ENCODE data around the gene KLK2. TPM values are rescaled to one million over a fixed set of nuclear protein-coding genes. Genes with fewer than 3 reads are reported as not detected.

The KLK2 gene
- total RNA-seq, 1 donor from 2014 or later = not detected

- peak; percentile 66 for DNase-seq (ENCODE audit: low spot score)
Measured at GRCh38 chr19:50922317-50922853, 49.1 kb downstream of the KLK2 start.

- DNase-seq (ENCODE audit: low spot score) = no peak
Measured at GRCh38 chr19:50924586-50924985, 51.3 kb downstream of the KLK2 start.

DNA sequence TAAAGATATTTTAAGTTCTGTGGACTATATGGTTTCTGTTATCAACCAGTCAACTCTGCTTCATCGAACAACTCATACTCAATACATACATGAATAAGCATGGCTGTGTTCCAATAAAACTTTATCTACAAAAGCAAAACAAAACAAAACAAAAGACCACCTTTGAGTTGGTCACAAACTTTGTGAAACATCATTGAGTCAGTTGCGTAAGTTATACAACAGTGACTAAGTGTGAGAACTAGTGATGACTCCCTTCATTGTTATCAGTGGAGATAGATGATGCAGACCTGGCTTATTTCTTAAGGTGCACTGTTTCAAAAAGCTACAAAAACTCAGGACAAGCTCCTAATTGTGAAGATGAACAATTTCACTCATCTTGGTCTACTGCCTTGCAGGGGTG is 52.5 kb downstream of the KLK2 start:
- no peak for DNase-seq (ENCODE audit: low spot score)

GRCh38 chr19:50926144-50926543 is 52.9 kb downstream of the KLK2 start:
- DNase-seq (ENCODE audit: low spot score) = no peak

DNA sequence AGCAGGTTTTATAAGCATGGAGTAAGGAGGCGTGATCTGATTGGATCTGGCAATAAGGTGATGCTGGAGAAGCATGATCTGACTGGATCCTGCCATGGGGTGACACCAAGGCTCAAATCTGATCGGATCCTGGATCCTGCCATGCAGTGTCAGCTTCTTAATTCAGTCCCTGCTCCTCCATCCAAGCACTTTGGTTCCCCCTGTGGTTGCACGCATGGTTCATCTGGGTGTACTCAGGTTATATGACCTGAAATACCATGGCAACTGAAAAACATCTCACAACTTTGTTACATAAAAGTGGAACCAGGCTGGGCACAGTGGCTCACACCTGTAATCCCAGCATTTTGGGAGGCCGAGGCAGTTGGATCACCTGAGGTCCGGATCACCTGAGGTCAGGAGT is 55.6 kb downstream of the KLK2 start:
- DNase-seq (ENCODE audit: low spot score) = no peak

Other genes starting within 250 kb of the KLK2 start
- gene SYT3, start 233.6 kb upstream of the KLK2 start, total RNA-seq = 0.32 TPM
- not detected for gene C19orf81, start 224.0 kb upstream of the KLK2 start, total RNA-seq
- gene SHANK1, start 153.6 kb upstream of the KLK2 start, total RNA-seq = 1.1 TPM
- gene CLEC11A, start 150.1 kb upstream of the KLK2 start, total RNA-seq = 15.1 TPM
- not detected for gene GPR32, start 103.0 kb upstream of the KLK2 start, total RNA-seq
- not detected for gene ACP4, start 83.0 kb upstream of the KLK2 start, total RNA-seq
- gene KLK1, start 49.7 kb upstream of the KLK2 start, total RNA-seq = 1.5 TPM
- not detected for gene KLK15, start 39.9 kb upstream of the KLK2 start, total RNA-seq
- not detected for gene KLK3, start 18.5 kb upstream of the KLK2 start, total RNA-seq
- gene KLK4, start 38.0 kb downstream of the KLK2 start, total RNA-seq = not detected
- gene KLK5, start 79.6 kb downstream of the KLK2 start, total RNA-seq = not detected
- 1.5 TPM for gene KLK6, start 96.2 kb downstream of the KLK2 start, total RNA-seq
- 0.14 TPM for gene KLK7, start 110.5 kb downstream of the KLK2 start, total RNA-seq
- gene KLK8, start 128.2 kb downstream of the KLK2 start, total RNA-seq = 2.4 TPM
- 42.8 TPM for gene KLK10, start 146.3 kb downstream of the KLK2 start, total RNA-seq
- gene KLK11, start 153.2 kb downstream of the KLK2 start, total RNA-seq = 274 TPM
- gene KLK12, start 161.6 kb downstream of the KLK2 start, total RNA-seq = 0.78 TPM
- 2.0 TPM for gene KLK13, start 191.7 kb downstream of the KLK2 start, total RNA-seq
- gene KLK14, start 209.4 kb downstream of the KLK2 start, total RNA-seq = 0.63 TPM
- 12.1 TPM for gene CTU1, start 235.0 kb downstream of the KLK2 start, total RNA-seq